ENCODE measurements around the gene NEU3.

The NEU3 gene

GRCh38 chr11:75031771-75032549, 43.2 kb downstream of the NEU3 start:
- Histone ChIP-seq H2AFZ (ENCODE audit: low read depth, low read length) (0 out of 2 replicates have a peak overlapping the region, but pooled peaks have one; percentile 26), H3K4me1 (ENCODE audit: low read length) (peaks cover 51% of the 10 kb centered on the region), H3K4me3 (ENCODE audit: low read length) (no peak overlapping the region), H3K27ac (ENCODE audit: low read length) (no peak overlapping the region), H3K4me2 (ENCODE audit: low read length) (no peak overlapping the region), H3K79me2 (ENCODE audit: low read length) (no peaks in the 10 kb centered on the region), H3K9me3 (ENCODE audit: insufficient read depth, low read length) (no peaks in the 10 kb centered on the region), H4K20me1 (ENCODE audit: insufficient read depth, low read length) (no peaks in the 10 kb centered on the region), H3K27me3 (ENCODE audit: low read depth, low read length) (no peaks in the 10 kb centered on the region), H3K36me3 (replicated peaks; ENCODE audit: low read depth, low read length) (no peaks in the 10 kb centered on the region), H3K9ac (ENCODE audit: low read length) (peak overlapping the region; percentile 15; the same call in 1 of the 2 replicates)
- TF ChIP-seq EZH2phosphoT487 (IDR thresholded peaks at IDR 0.05; ENCODE audit: low read depth) = no peak
- TF ChIP-seq CTCF (IDR thresholded peaks at IDR 0.05; ENCODE audit: low read depth, low read length) = peak; percentile 86

GRCh38 chr11:75032550-75032935, 43.8 kb downstream of the NEU3 start:
- Histone ChIP-seq H3K4me2 (ENCODE audit: low read length) (no peak overlapping the region), H3K4me1 (ENCODE audit: low read length) (peaks cover 51% of the 10 kb centered on the region), H3K79me2 (ENCODE audit: low read length) (no peaks in the 10 kb centered on the region), H2AFZ (ENCODE audit: low read depth, low read length) (peak overlapping the region; percentile 26; the same call in 1 of the 2 replicates), H4K20me1 (ENCODE audit: insufficient read depth, low read length) (no peaks in the 10 kb centered on the region), H3K9me3 (ENCODE audit: insufficient read depth, low read length) (no peaks in the 10 kb centered on the region), H3K27ac (ENCODE audit: low read length) (no peak overlapping the region), H3K36me3 (replicated peaks; ENCODE audit: low read depth, low read length) (no peaks in the 10 kb centered on the region), H3K27me3 (ENCODE audit: low read depth, low read length) (no peaks in the 10 kb centered on the region), H3K4me3 (ENCODE audit: low read length) (no peak overlapping the region), H3K9ac (ENCODE audit: low read length) (no peak overlapping the region)
- no peak for TF ChIP-seq CTCF (IDR thresholded peaks at IDR 0.05; ENCODE audit: low read depth, low read length)
- no peak for TF ChIP-seq EZH2phosphoT487 (IDR thresholded peaks at IDR 0.05; ENCODE audit: low read depth)

- Histone ChIP-seq H4K20me1 (ENCODE audit: insufficient read depth, low read length) (no peaks in the 10 kb centered on the region), H3K36me3 (replicated peaks; ENCODE audit: low read depth, low read length) (peaks cover 3% of the 10 kb centered on the region), H3K9me3 (ENCODE audit: insufficient read depth, low read length) (no peaks in the 10 kb centered on the region), H3K4me3 (ENCODE audit: low read length) (no peak overlapping the region), H3K79me2 (ENCODE audit: low read length) (no peaks in the 10 kb centered on the region), H3K27me3 (ENCODE audit: low read depth, low read length) (no peaks in the 10 kb centered on the region), H3K9ac (ENCODE audit: low read length) (no peak overlapping the region), H3K27ac (ENCODE audit: low read length) (no peak overlapping the region), H3K4me1 (ENCODE audit: low read length) (peaks cover 43% of the 10 kb centered on the region), H2AFZ (ENCODE audit: low read depth, low read length) (no peak overlapping the region), H3K4me2 (ENCODE audit: low read length) (no peak overlapping the region)
- no peak for TF ChIP-seq EZH2phosphoT487 (IDR thresholded peaks at IDR 0.05; ENCODE audit: low read depth)
- TF ChIP-seq CTCF (IDR thresholded peaks at IDR 0.05; ENCODE audit: low read depth, low read length) = no peak
These were observed 45.2 kb downstream of the NEU3 start for GRCh38 chr11:75033916-75034315.

- Histone ChIP-seq H3K4me1 (ENCODE audit: low read length) (peaks cover 31% of the 10 kb centered on the region), H3K9ac (ENCODE audit: low read length) (no peak overlapping the region), H3K79me2 (ENCODE audit: low read length) (no peaks in the 10 kb centered on the region), H2AFZ (ENCODE audit: low read depth, low read length) (no peak overlapping the region), H3K4me3 (ENCODE audit: low read length) (no peak overlapping the region), H3K36me3 (replicated peaks; ENCODE audit: low read depth, low read length) (peaks cover 6% of the 10 kb centered on the region), H3K9me3 (ENCODE audit: insufficient read depth, low read length) (no peaks in the 10 kb centered on the region), H3K27ac (ENCODE audit: low read length) (no peak overlapping the region), H3K27me3 (ENCODE audit: low read depth, low read length) (no peaks in the 10 kb centered on the region), H4K20me1 (ENCODE audit: insufficient read depth, low read length) (no peaks in the 10 kb centered on the region), H3K4me2 (ENCODE audit: low read length) (peak overlapping the region; percentile 5; the same call in 1 of the 2 replicates)
- TF ChIP-seq CTCF (IDR thresholded peaks at IDR 0.05; ENCODE audit: low read depth, low read length) = no peak
- TF ChIP-seq EZH2phosphoT487 (IDR thresholded peaks at IDR 0.05; ENCODE audit: low read depth) = no peak
These were observed 46.5 kb downstream of the NEU3 start for GRCh38 chr11:75035256-75035655.
